SK-N-SH (cell line): Measurements from ENCODE around the gene SLC37A3. TPM values are rescaled to one million over a fixed set of nuclear protein-coding genes. Genes with fewer than 3 reads are reported as not detected.

Experiments used
- CTCF ChIA-PET: fragments of 300-600, 350-600 bp; formaldehyde crosslinking; extraction: SDS; loops from one replicate; lab custom pipeline; 2021; lab: Yijun Ruan, JAX
- POLR2A ChIA-PET: fragments of 350-600 bp; sonication (Branson Sonifier 250); formaldehyde crosslinking; extraction: SDS; loops from one replicate; lab custom pipeline; 2020; ENCODE audit warnings: antibody characterized with exemption, inconsistent platforms; lab: Yijun Ruan, JAX
- DNase-seq: peaks from one replicate; pipeline ENCODE4 v3.0.0; 2012
- H2AFZ ChIP-seq: fragments of 200-600 bp; sonication (generic); 2 replicates; pipeline ENCODE4 v1.8.1; 2016; ENCODE audit warnings: antibody characterized with exemption, mild to moderate bottlenecking, low read depth
- H3F3A ChIP-seq: fragments of 200-600 bp; sonication (generic); replicated peaks from 2 replicates; pipeline ENCODE3; 2016; ENCODE audit warnings: antibody characterized with exemption, mild to moderate bottlenecking; ENCODE audit not compliant: insufficient read depth
- H3K27ac ChIP-seq, 2 experiments: fragments of 200-500 bp in 1 of 2; fragments of 200-600 bp in 1 of 2; sonication (Bioruptor generic) in 1 of 2; sonication (generic), shearing (Covaris generic) in 1 of 2; 2 replicates each; pipeline versions ENCODE4 v1.5.1 to v1.6.1; 2014 to 2016; ENCODE audit warnings: low read depth in 2 of 2, inconsistent platforms in 1 of 2, low read length in 1 of 2, mild to moderate bottlenecking in 1 of 2, mixed read lengths in 1 of 2
- H3K27me3 ChIP-seq: fragments of 200-600 bp; sonication (generic), shearing (Covaris generic); 2 replicates; pipeline ENCODE4 v1.6.1; 2016; ENCODE audit warnings: mixed run types; ENCODE audit not compliant: insufficient read depth
- H3K36me3 ChIP-seq, 2 experiments: fragments of 200-500 bp in 1 of 2; fragments of 200-600 bp in 1 of 2; sonication (Bioruptor generic) in 1 of 2; sonication (generic) in 1 of 2; replicated peaks in 1 of 2; 2 replicates each; pipeline versions ENCODE3 to v1.5.1; 2014 to 2016; ENCODE audit warnings: low read length in 1 of 2, mild to moderate bottlenecking in 1 of 2; ENCODE audit not compliant: insufficient read depth in 2 of 2, control insufficient read depth in 1 of 2
- H3K4me1 ChIP-seq, 2 experiments: fragments of 200-500 bp in 1 of 2; fragments of 200-600 bp in 1 of 2; sonication (Bioruptor generic) in 1 of 2; sonication (generic), shearing (Covaris generic) in 1 of 2; 2 replicates each; pipeline versions ENCODE4 v1.5.1 to v1.6.1; 2014 to 2016; ENCODE audit warnings: low read depth in 1 of 2, low read length in 1 of 2, mixed run types in 1 of 2; ENCODE audit not compliant: insufficient read depth in 2 of 2, control insufficient read depth in 1 of 2
- H3K4me2 ChIP-seq: fragments of 200-600 bp; sonication (generic), shearing (Covaris generic); 2 replicates; pipeline ENCODE4 v1.6.1; 2017; ENCODE audit warnings: mixed run types
- H3K4me3 ChIP-seq, 2 experiments: fragments of 200-500 bp in 1 of 2; fragments of 200-600 bp in 1 of 2; sonication (Bioruptor generic) in 1 of 2; sonication (generic), shearing (Covaris generic) in 1 of 2; 2 replicates each; pipeline versions ENCODE4 v1.5.1 to v1.8.1; 2014 to 2016; ENCODE audit warnings: low read depth in 2 of 2, inconsistent platforms in 1 of 2, low read length in 1 of 2, mild to moderate bottlenecking in 1 of 2, mixed read lengths in 1 of 2, moderate library complexity in 1 of 2
- H3K79me2 ChIP-seq: fragments of 200-600 bp; sonication (generic); 2 replicates; pipeline ENCODE4 v1.8.1; 2017; ENCODE audit warnings: mild to moderate bottlenecking; ENCODE audit not compliant: insufficient read depth
- H3K9ac ChIP-seq: fragments of 200-600 bp; sonication (generic); 2 replicates; pipeline ENCODE4 v1.6.1; 2017; ENCODE audit warnings: mixed run types
- H3K9me2 ChIP-seq: fragments of 200-600 bp; sonication (generic); 2 replicates; pipeline ENCODE4 v1.6.1; 2017; ENCODE audit warnings: mixed run types
- H3K9me3 ChIP-seq: fragments of 200-600 bp; sonication (generic); 2 replicates; pipeline ENCODE4 v1.6.1; 2017; ENCODE audit warnings: mixed run types, mild to moderate bottlenecking, moderate library complexity
- H4K20me1 ChIP-seq: fragments of 200-600 bp; sonication (generic); 2 replicates; pipeline ENCODE4 v1.6.1; 2017; ENCODE audit warnings: mild to moderate bottlenecking, mixed run types; ENCODE audit not compliant: insufficient read depth
- CHD2 ChIP-seq: fragments of 150-350 bp; IDR thresholded peaks from 2 replicates; pipeline ENCODE4 v1.6.1; 2018; ENCODE audit warnings: low read length; ENCODE audit not compliant: partially characterized antibody
- EP300 ChIP-seq, 2 experiments: IDR thresholded peaks; 2 replicates each; pipeline versions ENCODE4 v1.4.0 to v1.6.1; 2012; ENCODE audit warnings: borderline replicate concordance in 1 of 2, low read depth in 1 of 2, low read length in 1 of 2
- EZH2phosphoT487 ChIP-seq: fragments of 200-600 bp; sonication (generic); IDR thresholded peaks from 2 replicates; pipeline ENCODE4 v1.6.1; 2017; ENCODE audit warnings: low read depth, mixed run types, mild to moderate bottlenecking, antibody characterized with exemption, moderate library complexity, borderline replicate concordance
- FOXM1 ChIP-seq: IDR thresholded peaks from 2 replicates; pipeline ENCODE4 v1.4.0; 2012; ENCODE audit warnings: low read depth, mild to moderate bottlenecking
- MXI1 ChIP-seq: IDR thresholded peaks from 2 replicates; pipeline ENCODE4 v1.6.1; 2012; ENCODE audit warnings: mild to moderate bottlenecking, low read depth, low read length, improper control_type of control experiment
- NFIC ChIP-seq: IDR thresholded peaks from 2 replicates; pipeline ENCODE4 v1.4.0; 2012; ENCODE audit warnings: borderline replicate concordance
- RXRA ChIP-seq: IDR thresholded peaks from 2 replicates; pipeline ENCODE4 v1.4.0; 2012; ENCODE audit warnings: low read depth, mild to moderate bottlenecking, borderline replicate concordance
- SIN3A ChIP-seq: IDR thresholded peaks from 2 replicates; pipeline ENCODE4 v1.6.1; 2012; ENCODE audit warnings: low read depth, mild to moderate bottlenecking, low read length, moderate library complexity, borderline replicate concordance
- TAF1 ChIP-seq: IDR thresholded peaks from 2 replicates; pipeline ENCODE4 v1.6.1; 2012; ENCODE audit warnings: low read depth, mild to moderate bottlenecking, low read length, moderate library complexity, borderline replicate concordance
- YY1 ChIP-seq: IDR thresholded peaks from 2 replicates; pipeline ENCODE4 v1.4.0; 2012; ENCODE audit warnings: low read depth, mild to moderate bottlenecking
- WGBS: methylation state at CpG from one replicate; pipeline ENCODE4 v1.1.6; 2017; ENCODE audit warnings: low lambda C conversion rate; 5-methylcytosine and 5-hydroxymethylcytosine counted together
- polyA plus RNA-seq, 3 experiments: library from polyadenylated mRNA; depleted of rRNA; stranded (reverse); fragments of >200 nt; gene quantifications; 2 replicates each; pipeline ENCODE4 v1.2.3, GENCODE V29; 2012
- TF ChIP-seq, protein P1 (sequence below): IDR thresholded peaks from 2 replicates; pipeline ENCODE4 v1.4.0; 2012; ENCODE audit warnings: low read depth
- TF ChIP-seq, protein P2 (sequence below): IDR thresholded peaks from 2 replicates; pipeline ENCODE4; 2012
- TF ChIP-seq, protein P3 (sequence below): fragments of 200-600 bp; sonication (generic); IDR thresholded peaks from 2 replicates; pipeline ENCODE4 v1.6.1; 2017; ENCODE audit warnings: antibody characterized with exemption, mild to moderate bottlenecking, moderate library complexity
- TF ChIP-seq, protein P4 (sequence below): fragments of 150-350 bp; IDR thresholded peaks from 2 replicates; pipeline ENCODE4 v1.6.1; 2017; ENCODE audit warnings: antibody characterized with exemption, low read length, low read depth, borderline replicate concordance

The SLC37A3 gene
- polyA plus RNA-seq, 1 of the 3 experiments (the other 2 are of a cell fraction), result 53.3 TPM

DNA sequence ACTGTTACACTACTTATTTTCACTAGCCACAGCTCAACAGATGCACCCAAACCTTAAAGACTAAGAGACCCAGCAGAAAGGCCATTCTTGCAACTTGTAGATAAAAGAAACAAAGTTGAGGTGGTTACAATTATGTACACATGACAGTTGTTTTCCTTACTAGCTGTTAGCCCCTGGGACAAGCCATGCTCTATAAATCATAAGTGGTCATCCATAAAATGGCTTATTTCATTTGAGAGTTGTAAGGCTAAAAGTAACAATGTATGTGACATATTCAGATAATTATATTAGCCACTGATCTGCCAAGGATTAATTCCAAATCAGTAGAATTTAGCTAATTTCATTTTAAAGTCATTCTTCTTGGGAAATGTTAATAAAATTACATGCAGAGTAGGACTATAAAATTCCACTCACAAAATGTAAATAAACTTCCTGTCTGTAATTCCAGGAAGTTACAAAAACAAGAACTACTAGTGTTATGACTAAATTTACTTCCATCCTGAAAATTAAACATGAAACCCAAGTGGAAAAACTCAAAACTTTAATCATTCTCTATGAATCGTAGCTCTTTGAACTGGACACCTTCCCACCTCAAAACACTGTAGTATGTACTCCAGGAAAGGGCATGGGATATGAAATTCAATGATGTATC lies 13.3 kb downstream of the SLC37A3 start:
- ChIA-PET POLR2A (no interaction called here), CTCF (interaction anchor here (0.6 to 2.0 kb wide), 7 partner anchors 10 to 284 kb away, joined by 3 to 10 read pairs (median 3); partner anchors contain the start of gene SLC37A3)
- Histone ChIP-seq H3K79me2 (peaks cover 33% of the 10 kb centered on the region), H2AFZ (no peak overlapping the region), H3K9me2 (no peaks in the 10 kb centered on the region), H3K27ac (no peak overlapping the region), H4K20me1 (peaks cover 50% of the 10 kb centered on the region), H3F3A (no peaks in the 10 kb centered on the region), H3K9me3 (no peaks in the 10 kb centered on the region), H3K4me3 (no peak overlapping the region), H3K27me3 (no peaks in the 10 kb centered on the region), H3K4me2 (no peak overlapping the region), H3K36me3 (peaks cover 6 to 9% of the 10 kb centered on the region in 2 experiments), H3K4me1 (no peaks in the 10 kb centered on the region), H3K9ac (no peak overlapping the region)
- no peak for TF ChIP-seq MXI1
- TF ChIP-seq FOXM1, result no peak
- TF ChIP-seq EP300 (IDR thresholded peaks at IDR 0.05; ENCODE audit: borderline replicate concordance in 1 of 2, low read depth in 1 of 2, low read length in 1 of 2), result no peak
- TF ChIP-seq CHD2, result no peak
- no peak for TF ChIP-seq SIN3A
- TF ChIP-seq, protein P1, sequence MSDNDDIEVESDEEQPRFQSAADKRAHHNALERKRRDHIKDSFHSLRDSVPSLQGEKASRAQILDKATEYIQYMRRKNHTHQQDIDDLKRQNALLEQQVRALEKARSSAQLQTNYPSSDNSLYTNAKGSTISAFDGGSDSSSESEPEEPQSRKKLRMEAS, result no peak
- TF ChIP-seq RXRA, result no peak
- no peak for TF ChIP-seq TAF1
- TF ChIP-seq, protein P2, sequence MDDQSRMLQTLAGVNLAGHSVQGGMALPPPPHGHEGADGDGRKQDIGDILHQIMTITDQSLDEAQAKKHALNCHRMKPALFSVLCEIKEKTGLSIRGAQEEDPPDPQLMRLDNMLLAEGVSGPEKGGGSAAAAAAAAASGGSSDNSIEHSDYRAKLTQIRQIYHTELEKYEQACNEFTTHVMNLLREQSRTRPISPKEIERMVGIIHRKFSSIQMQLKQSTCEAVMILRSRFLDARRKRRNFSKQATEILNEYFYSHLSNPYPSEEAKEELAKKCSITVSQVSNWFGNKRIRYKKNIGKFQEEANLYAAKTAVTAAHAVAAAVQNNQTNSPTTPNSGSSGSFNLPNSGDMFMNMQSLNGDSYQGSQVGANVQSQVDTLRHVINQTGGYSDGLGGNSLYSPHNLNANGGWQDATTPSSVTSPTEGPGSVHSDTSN, result no peak
- TF ChIP-seq, protein P3, sequence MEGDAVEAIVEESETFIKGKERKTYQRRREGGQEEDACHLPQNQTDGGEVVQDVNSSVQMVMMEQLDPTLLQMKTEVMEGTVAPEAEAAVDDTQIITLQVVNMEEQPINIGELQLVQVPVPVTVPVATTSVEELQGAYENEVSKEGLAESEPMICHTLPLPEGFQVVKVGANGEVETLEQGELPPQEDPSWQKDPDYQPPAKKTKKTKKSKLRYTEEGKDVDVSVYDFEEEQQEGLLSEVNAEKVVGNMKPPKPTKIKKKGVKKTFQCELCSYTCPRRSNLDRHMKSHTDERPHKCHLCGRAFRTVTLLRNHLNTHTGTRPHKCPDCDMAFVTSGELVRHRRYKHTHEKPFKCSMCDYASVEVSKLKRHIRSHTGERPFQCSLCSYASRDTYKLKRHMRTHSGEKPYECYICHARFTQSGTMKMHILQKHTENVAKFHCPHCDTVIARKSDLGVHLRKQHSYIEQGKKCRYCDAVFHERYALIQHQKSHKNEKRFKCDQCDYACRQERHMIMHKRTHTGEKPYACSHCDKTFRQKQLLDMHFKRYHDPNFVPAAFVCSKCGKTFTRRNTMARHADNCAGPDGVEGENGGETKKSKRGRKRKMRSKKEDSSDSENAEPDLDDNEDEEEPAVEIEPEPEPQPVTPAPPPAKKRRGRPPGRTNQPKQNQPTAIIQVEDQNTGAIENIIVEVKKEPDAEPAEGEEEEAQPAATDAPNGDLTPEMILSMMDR, result no peak
- TF ChIP-seq NFIC, result no peak
- TF ChIP-seq YY1, result no peak
- 98% methylated on average over 1 of the region's 1 CpG for WGBS
- DNase-seq, result no peak

DNA sequence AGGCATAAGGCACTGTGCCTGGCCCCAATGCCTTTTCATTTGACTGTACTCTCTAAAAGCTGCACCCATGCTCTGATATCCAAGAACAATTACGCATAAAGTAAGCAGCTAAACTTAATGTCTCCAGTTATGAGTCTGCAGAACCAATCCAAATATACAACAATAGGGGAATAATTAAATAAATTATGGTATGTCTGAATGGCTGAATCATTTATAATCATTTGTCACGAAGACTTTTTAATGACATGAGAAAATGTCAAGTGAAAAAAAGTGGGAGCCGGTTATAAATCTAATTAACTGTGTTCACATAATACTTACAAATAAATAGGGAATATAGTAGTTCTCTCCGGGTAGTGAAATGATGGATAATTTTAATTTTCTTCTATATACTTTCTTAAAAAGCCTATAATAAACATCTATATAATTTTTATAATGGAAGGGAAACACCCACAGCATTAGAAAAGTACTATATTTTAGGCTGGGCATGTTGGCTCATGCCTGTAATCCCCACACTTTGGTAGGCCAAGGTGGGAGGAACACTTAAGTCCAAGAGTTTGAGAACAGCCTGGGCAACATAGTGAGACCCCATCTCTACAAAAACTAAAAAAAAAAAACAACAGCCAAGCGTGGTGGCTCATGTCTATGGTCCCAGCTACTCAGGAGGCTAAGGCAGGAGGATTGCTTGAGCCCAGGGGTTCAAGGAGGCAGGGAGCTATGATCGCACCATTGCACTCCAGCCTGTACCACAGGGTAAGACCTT lies 14.2 kb downstream of the SLC37A3 start:
- TF ChIP-seq EZH2phosphoT487, result no peak
- no peak for TF ChIP-seq EP300 (IDR thresholded peaks at IDR 0.05; ENCODE audit: borderline replicate concordance in 1 of 2, low read depth in 1 of 2, low read length in 1 of 2)
- TF ChIP-seq, protein P4, sequence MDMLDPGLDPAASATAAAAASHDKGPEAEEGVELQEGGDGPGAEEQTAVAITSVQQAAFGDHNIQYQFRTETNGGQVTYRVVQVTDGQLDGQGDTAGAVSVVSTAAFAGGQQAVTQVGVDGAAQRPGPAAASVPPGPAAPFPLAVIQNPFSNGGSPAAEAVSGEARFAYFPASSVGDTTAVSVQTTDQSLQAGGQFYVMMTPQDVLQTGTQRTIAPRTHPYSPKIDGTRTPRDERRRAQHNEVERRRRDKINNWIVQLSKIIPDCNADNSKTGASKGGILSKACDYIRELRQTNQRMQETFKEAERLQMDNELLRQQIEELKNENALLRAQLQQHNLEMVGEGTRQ, result no peak
- Histone ChIP-seq H3K4me3 (no peak overlapping the region), H3F3A (no peaks in the 10 kb centered on the region), H3K9me2 (no peaks in the 10 kb centered on the region), H3K9ac (no peak overlapping the region), H3K9me3 (no peaks in the 10 kb centered on the region), H2AFZ (no peak overlapping the region), H3K27ac (no peak overlapping the region), H3K4me2 (no peak overlapping the region), H4K20me1 (peaks cover 42% of the 10 kb centered on the region), H3K27me3 (no peaks in the 10 kb centered on the region), H3K36me3 (peaks cover 11 to 15% of the 10 kb centered on the region in 2 experiments), H3K79me2 (peaks cover 33% of the 10 kb centered on the region), H3K4me1 (no peaks in the 10 kb centered on the region)
- CTCF ChIA-PET, result interaction anchor here (0.7 to 2.0 kb wide), 6 partner anchors 11 to 187 kb away, joined by 3 to 10 read pairs (median 3); partner anchors contain the start of gene SLC37A3
- WGBS, result 96% methylated on average over 6 of the region's 6 CpGs
- DNase-seq, result no peak
- POLR2A ChIA-PET, result no interaction called here
